Panc1 (cell line): Measurements from ENCODE around the gene UBE2R2. TPM values are rescaled to one million over a fixed set of nuclear protein-coding genes. Genes with fewer than 3 reads are reported as not detected.

Source experiments
- ATAC-seq: fragments of 200-7000 bp; cut with Tn5 transposase; 2 replicates; pipeline ENCODE4 v1.9.1; 2020; ENCODE audit warnings: mild to moderate bottlenecking, moderate library complexity
- BruUV-seq: library from RNA; stranded (reverse); fragments of 400-500 nt; replicated peaks from 2 replicates; lab custom pipeline; 2021; lab: Mats Ljungman, UMichigan
- CTCF ChIA-PET: fragments of 300-600 bp; sonication (Branson Sonifier 250); formaldehyde crosslinking; loops from one replicate; lab custom pipeline; 2022; ENCODE audit warnings: antibody characterized with exemption; lab: Charles Lee
- POLR2A ChIA-PET: fragments of 300-600 bp; sonication (Branson Sonifier 250); formaldehyde crosslinking; loops from one replicate; lab custom pipeline; 2022; ENCODE audit warnings: antibody characterized with exemption; lab: Charles Lee
- DNase-seq: peaks from one replicate; pipeline ENCODE4 v3.0.0-alpha.2; 2010; ENCODE audit warnings: low read depth, low spot score
- H3K27ac ChIP-seq: 2 replicates; pipeline ENCODE4 v1.5.1; 2011; ENCODE audit warnings: mild to moderate bottlenecking, low read length, inconsistent platforms
- H3K27me3 ChIP-seq: fragments of 200-500 bp; sonication (Bioruptor generic); 2 replicates; pipeline ENCODE4 v1.6.0; 2014; ENCODE audit warnings: low read length, inconsistent platforms; ENCODE audit not compliant: control insufficient read depth, insufficient read depth
- H3K36me3 ChIP-seq: fragments of 200-500 bp; sonication (Bioruptor generic); 2 replicates; pipeline ENCODE4 v1.5.1; 2014; ENCODE audit warnings: inconsistent platforms, mild to moderate bottlenecking, low read length, moderate library complexity; ENCODE audit not compliant: control insufficient read depth, insufficient read depth
- H3K4me1 ChIP-seq: 2 replicates; pipeline ENCODE4 v1.5.1; 2011; ENCODE audit warnings: inconsistent platforms, mild to moderate bottlenecking, low read length, moderate library complexity; ENCODE audit not compliant: control insufficient read depth, insufficient read depth
- H3K4me3 ChIP-seq, 2 experiments: 2 replicates each; pipeline ENCODE4 v1.5.1; 2011 to 2012; ENCODE audit warnings: low read depth in 2 of 2, low read length in 2 of 2, mild to moderate bottlenecking in 2 of 2, inconsistent platforms in 1 of 2, moderate library complexity in 1 of 2
- H3K9me3 ChIP-seq: fragments of 200-500 bp; sonication (Bioruptor generic); 2 replicates; pipeline ENCODE4 v1.5.1; 2014; ENCODE audit warnings: low read depth, mild to moderate bottlenecking, inconsistent platforms, low read length, moderate library complexity; ENCODE audit not compliant: control insufficient read depth, insufficient read depth
- POLR2AphosphoS5 ChIP-seq: IDR thresholded peaks from 2 replicates; pipeline ENCODE4 v1.6.1; 2012; ENCODE audit warnings: mild to moderate bottlenecking, low read depth, low read length, moderate library complexity
- SIN3A ChIP-seq: IDR thresholded peaks from 2 replicates; pipeline ENCODE4 v1.6.1; 2012; ENCODE audit warnings: low read depth, mild to moderate bottlenecking, low read length, moderate library complexity, borderline replicate concordance; ENCODE audit not compliant: insufficient read depth
- TCF7L2 ChIP-seq: IDR thresholded peaks from 2 replicates; pipeline ENCODE4 v1.6.1; 2011; ENCODE audit warnings: mild to moderate bottlenecking, low read depth, low read length, inconsistent platforms
- in situ Hi-C: cut with HindIII; loops from 2 replicates; pipeline ENCODE4 v1.10.0; 2016; ENCODE audit warnings: low sequenced_read_pairs, low pct_unique_long_range_greater_than_20kb
- intact Hi-C: fragments of 100-400 bp; cut with micrococcal nuclease; formaldehyde crosslinking; loops from one replicate; pipeline ENCODE4 v1.10.0; 2022; ENCODE audit not compliant: unreplicated experiment
- total RNA-seq: library from RNA; stranded (reverse); gene quantifications from one replicate; pipeline ENCODE4 v1.2.1, GENCODE V29; 2021; ENCODE audit not compliant: unreplicated experiment
- TF ChIP-seq, protein P1 (sequence below): fragments of 450-650 bp; IDR thresholded peaks from 2 replicates; pipeline ENCODE4 v1.5.1; 2017; ENCODE audit warnings: mild to moderate bottlenecking
- TF ChIP-seq, protein P2 (sequence below), 2 experiments: IDR thresholded peaks; 2 replicates each; pipeline ENCODE4 v1.6.1; 2011 to 2012; ENCODE audit warnings: low read depth in 2 of 2, control low read depth in 1 of 2, low read length in 1 of 2, mild to moderate bottlenecking in 1 of 2, moderate library complexity in 1 of 2; ENCODE audit not compliant: insufficient read depth in 1 of 2

UBE2R2 gene
- total RNA-seq, 1 experiment from 2014 or later, result 67.2 TPM

DNA sequence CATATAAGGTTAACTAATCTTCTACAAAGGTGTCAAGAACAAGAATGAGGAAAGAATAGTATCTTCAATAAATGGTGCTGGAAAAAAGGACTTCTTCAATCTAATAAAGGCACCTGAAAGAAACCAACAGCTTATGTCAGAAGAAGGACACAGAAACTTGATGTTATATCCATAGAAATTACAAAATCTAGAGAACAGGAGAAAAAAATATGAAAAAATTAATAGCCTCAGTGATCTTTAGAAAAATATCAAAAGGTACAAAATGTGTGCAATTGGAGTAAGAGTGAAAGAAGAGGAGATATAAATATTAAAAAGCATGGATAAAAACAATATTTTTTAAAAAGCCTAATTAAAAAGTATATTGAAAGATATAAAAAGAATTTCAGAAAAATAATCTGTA, 40.4 kb upstream of the UBE2R2 start:
- Histone ChIP-seq H3K4me1 (no peaks in the 10 kb centered on the region), H3K27me3 (no peaks in the 10 kb centered on the region), H3K36me3 (no peaks in the 10 kb centered on the region), H3K9me3 (no peaks in the 10 kb centered on the region), H3K4me3 (no peak overlapping the region), H3K27ac (no peak overlapping the region)
- CTCF ChIA-PET, result no interaction called here
- intact Hi-C loops, result no loop called here
- DNase-seq (no peak), ATAC-seq (no peak)
- no TSS peak for BruUV-seq
- TF ChIP-seq, protein P1, sequence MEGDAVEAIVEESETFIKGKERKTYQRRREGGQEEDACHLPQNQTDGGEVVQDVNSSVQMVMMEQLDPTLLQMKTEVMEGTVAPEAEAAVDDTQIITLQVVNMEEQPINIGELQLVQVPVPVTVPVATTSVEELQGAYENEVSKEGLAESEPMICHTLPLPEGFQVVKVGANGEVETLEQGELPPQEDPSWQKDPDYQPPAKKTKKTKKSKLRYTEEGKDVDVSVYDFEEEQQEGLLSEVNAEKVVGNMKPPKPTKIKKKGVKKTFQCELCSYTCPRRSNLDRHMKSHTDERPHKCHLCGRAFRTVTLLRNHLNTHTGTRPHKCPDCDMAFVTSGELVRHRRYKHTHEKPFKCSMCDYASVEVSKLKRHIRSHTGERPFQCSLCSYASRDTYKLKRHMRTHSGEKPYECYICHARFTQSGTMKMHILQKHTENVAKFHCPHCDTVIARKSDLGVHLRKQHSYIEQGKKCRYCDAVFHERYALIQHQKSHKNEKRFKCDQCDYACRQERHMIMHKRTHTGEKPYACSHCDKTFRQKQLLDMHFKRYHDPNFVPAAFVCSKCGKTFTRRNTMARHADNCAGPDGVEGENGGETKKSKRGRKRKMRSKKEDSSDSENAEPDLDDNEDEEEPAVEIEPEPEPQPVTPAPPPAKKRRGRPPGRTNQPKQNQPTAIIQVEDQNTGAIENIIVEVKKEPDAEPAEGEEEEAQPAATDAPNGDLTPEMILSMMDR, result no peak
- TF ChIP-seq POLR2AphosphoS5, result no peak
- TF ChIP-seq TCF7L2, result no peak
- TF ChIP-seq, protein P2, sequence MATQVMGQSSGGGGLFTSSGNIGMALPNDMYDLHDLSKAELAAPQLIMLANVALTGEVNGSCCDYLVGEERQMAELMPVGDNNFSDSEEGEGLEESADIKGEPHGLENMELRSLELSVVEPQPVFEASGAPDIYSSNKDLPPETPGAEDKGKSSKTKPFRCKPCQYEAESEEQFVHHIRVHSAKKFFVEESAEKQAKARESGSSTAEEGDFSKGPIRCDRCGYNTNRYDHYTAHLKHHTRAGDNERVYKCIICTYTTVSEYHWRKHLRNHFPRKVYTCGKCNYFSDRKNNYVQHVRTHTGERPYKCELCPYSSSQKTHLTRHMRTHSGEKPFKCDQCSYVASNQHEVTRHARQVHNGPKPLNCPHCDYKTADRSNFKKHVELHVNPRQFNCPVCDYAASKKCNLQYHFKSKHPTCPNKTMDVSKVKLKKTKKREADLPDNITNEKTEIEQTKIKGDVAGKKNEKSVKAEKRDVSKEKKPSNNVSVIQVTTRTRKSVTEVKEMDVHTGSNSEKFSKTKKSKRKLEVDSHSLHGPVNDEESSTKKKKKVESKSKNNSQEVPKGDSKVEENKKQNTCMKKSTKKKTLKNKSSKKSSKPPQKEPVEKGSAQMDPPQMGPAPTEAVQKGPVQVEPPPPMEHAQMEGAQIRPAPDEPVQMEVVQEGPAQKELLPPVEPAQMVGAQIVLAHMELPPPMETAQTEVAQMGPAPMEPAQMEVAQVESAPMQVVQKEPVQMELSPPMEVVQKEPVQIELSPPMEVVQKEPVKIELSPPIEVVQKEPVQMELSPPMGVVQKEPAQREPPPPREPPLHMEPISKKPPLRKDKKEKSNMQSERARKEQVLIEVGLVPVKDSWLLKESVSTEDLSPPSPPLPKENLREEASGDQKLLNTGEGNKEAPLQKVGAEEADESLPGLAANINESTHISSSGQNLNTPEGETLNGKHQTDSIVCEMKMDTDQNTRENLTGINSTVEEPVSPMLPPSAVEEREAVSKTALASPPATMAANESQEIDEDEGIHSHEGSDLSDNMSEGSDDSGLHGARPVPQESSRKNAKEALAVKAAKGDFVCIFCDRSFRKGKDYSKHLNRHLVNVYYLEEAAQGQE (IDR thresholded peaks at IDR 0.05; ENCODE audit: insufficient read depth in 1 of 2, low read depth in 2 of 2, low read length in 1 of 2), result no peak
- TF ChIP-seq SIN3A, result no peak
- in situ Hi-C loops, result no loop called here
- POLR2A ChIA-PET, result no interaction called here

DNA sequence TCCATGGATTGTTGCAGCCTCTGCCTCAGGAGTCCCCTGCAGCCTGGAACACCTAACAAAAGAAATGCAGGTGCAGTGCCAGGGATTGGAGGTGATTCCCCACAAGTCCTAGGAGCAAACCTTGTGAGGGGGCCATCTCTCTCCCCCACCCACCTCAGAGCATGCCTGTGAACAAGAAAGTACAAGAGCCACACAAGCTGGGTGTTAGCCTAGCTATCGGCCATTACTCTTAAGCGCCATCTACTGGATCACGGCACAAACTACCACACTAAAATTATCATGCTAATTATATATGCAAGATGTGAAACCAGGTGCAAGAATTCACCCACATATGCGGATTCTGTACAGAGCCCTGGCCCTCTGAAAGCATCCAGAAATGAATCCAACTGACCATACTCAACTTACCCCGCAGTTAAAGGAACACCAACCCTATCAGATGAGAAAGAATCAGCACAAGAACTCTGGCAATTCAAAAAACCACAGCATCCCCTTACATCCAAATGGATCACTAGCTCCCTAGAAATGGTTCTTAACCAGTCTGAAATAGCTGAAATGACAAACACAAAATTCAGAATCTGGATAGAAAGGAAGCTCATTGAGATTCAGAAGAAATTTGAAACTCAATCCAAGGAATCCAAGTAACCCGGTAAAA, 38.1 kb upstream of the UBE2R2 start:
- H3K27ac ChIP-seq, result no peak overlapping the region
- peak; percentile 57 for DNase-seq
- no peaks in the 10 kb centered on the region for H3K36me3 ChIP-seq
- intact Hi-C loops, result loop anchor here (1.0 kb wide), 1 partner anchor 41 kb away; no protein-coding TSS in a partner anchor
- H3K27me3 ChIP-seq, result no peaks in the 10 kb centered on the region
- CTCF ChIA-PET, result interaction anchor here (0.5 to 1.9 kb wide), 10 partner anchors 10 to 155 kb away, joined by 3 to 35 read pairs (median 4); partner anchors contain the start of gene UBE2R2
- H3K4me3 ChIP-seq, result no peak overlapping the region
- POLR2A ChIA-PET, result interaction anchor here (0.5 kb wide), 1 partner anchor 511 kb away, joined by 4 read pairs; no protein-coding TSS in a partner anchor
- ATAC-seq, result peak; percentile 94
- H3K9me3 ChIP-seq, result no peaks in the 10 kb centered on the region
- no TSS peak for BruUV-seq
- TF ChIP-seq POLR2AphosphoS5, result no peak
- TF ChIP-seq, protein P1, result peak; percentile 92
- no peaks in the 10 kb centered on the region for H3K4me1 ChIP-seq
- in situ Hi-C loops, result no loop called here
